Neural cell (in vitro differentiated cells): ENCODE results near the gene UBXN10. TPM values are rescaled to one million over a fixed set of nuclear protein-coding genes. Genes with fewer than 3 reads are reported as not detected.

Experiments used
- H2AFZ ChIP-seq: fragments of 200-600, 300-800 bp; sonication (generic), shearing (Covaris generic); 2 replicates; pipeline ENCODE4 v1.6.0; 2014; ENCODE audit warnings: low read depth, mild to moderate bottlenecking, antibody characterized with exemption, low read length, moderate library complexity
- H3F3A ChIP-seq: fragments of 200-600 bp; shearing (Covaris generic); 2 replicates; pipeline ENCODE4 v1.6.1; 2016; ENCODE audit warnings: mild to moderate bottlenecking, moderate library complexity, mixed read lengths, antibody characterized with exemption, low read length; ENCODE audit not compliant: insufficient read depth, poor library complexity, severe bottlenecking
- H3K27ac ChIP-seq: fragments of 200-600, 300-800 bp; sonication (generic), shearing (Covaris generic); 2 replicates; pipeline ENCODE4 v1.5.1; 2014; ENCODE audit warnings: mild to moderate bottlenecking, low read length, moderate library complexity
- H3K27me3 ChIP-seq: fragments of 300-800, 200-600 bp; sonication (generic), shearing (Covaris generic); 2 replicates; pipeline ENCODE4 v1.6.0; 2014; ENCODE audit warnings: mild to moderate bottlenecking, low read depth, low read length, moderate library complexity; ENCODE audit not compliant: insufficient read depth
- H3K36me3 ChIP-seq: fragments of 300-800, 200-600 bp; sonication (generic), shearing (Covaris generic); 2 replicates; pipeline ENCODE4 v1.5.1; 2014; ENCODE audit warnings: mild to moderate bottlenecking, antibody characterized with exemption, low read length, moderate library complexity; ENCODE audit not compliant: insufficient read depth
- H3K4me2 ChIP-seq: fragments of 300-800, 200-600 bp; sonication (generic), shearing (Covaris generic); 2 replicates; pipeline ENCODE4 v1.6.0; 2014; ENCODE audit warnings: mild to moderate bottlenecking, low read length
- H3K4me3 ChIP-seq: fragments of 300-800, 200-600 bp; sonication (generic), shearing (Covaris generic); 2 replicates; pipeline ENCODE4 v1.5.1; 2014; ENCODE audit warnings: mild to moderate bottlenecking, low read length, moderate library complexity
- H3K79me2 ChIP-seq: fragments of 200-600 bp; shearing (Covaris generic); replicated peaks from 2 replicates; pipeline ENCODE4 v1.6.0; 2014; ENCODE audit warnings: mild to moderate bottlenecking, low read length, moderate library complexity; ENCODE audit not compliant: insufficient read depth
- H3K9ac ChIP-seq: fragments of 300-800, 200-600 bp; sonication (generic), shearing (Covaris generic); 2 replicates; pipeline ENCODE4 v1.6.1; 2016; ENCODE audit warnings: mild to moderate bottlenecking, low read length, mixed read lengths
- H3K9me2 ChIP-seq: fragments of 200-600 bp; shearing (Covaris generic); 2 replicates; pipeline ENCODE4 v1.6.1; 2016; ENCODE audit warnings: mild to moderate bottlenecking, low read length, mixed read lengths; ENCODE audit not compliant: insufficient read depth
- H3K9me3 ChIP-seq: fragments of 200-600, 300-800 bp; sonication (generic), shearing (Covaris generic); 2 replicates; pipeline ENCODE4 v1.6.1; 2016; ENCODE audit warnings: mild to moderate bottlenecking, mixed run types, low read length, moderate library complexity, mixed read lengths
- H4K20me1 ChIP-seq: fragments of 200-600 bp; shearing (Covaris generic); 2 replicates; pipeline ENCODE4 v1.6.1; 2016; ENCODE audit warnings: mild to moderate bottlenecking, mixed run types; ENCODE audit not compliant: insufficient read depth
- EP300 ChIP-seq: fragments of 450-650 bp; conservative IDR thresholded peaks from 2 replicates; pipeline ENCODE4 v1.6.1; 2014; ENCODE audit warnings: antibody characterized with exemption, mild to moderate bottlenecking, moderate library complexity; ENCODE audit not compliant: poor library complexity, severe bottlenecking
- EZH2 ChIP-seq: fragments of 200-600, 300-800 bp; shearing (Covaris generic), sonication (generic); IDR thresholded peaks from 2 replicates; pipeline ENCODE4 v1.6.1; 2014; ENCODE audit warnings: antibody characterized with exemption, low read length, borderline replicate concordance, mild to moderate bottlenecking; ENCODE audit not compliant: insufficient read depth, poor library complexity, severe bottlenecking
- MXI1 ChIP-seq: fragments of 450-650 bp; conservative IDR thresholded peaks from 2 replicates; pipeline ENCODE4 v1.6.1; 2014; ENCODE audit warnings: antibody characterized with exemption, mild to moderate bottlenecking; ENCODE audit not compliant: poor library complexity, severe bottlenecking
- POLR2AphosphoS5 ChIP-seq: IDR thresholded peaks from 2 replicates; pipeline ENCODE4 v1.6.1; 2012
- RAD21 ChIP-seq: fragments of 450-650 bp; conservative IDR thresholded peaks from 2 replicates; pipeline ENCODE4 v1.6.1; 2014; ENCODE audit warnings: antibody characterized with exemption, mild to moderate bottlenecking, moderate library complexity
- SMC3 ChIP-seq: fragments of 450-650 bp; conservative IDR thresholded peaks from 2 replicates; pipeline ENCODE4 v1.6.1; 2014; ENCODE audit warnings: antibody characterized with exemption, mild to moderate bottlenecking, moderate library complexity; ENCODE audit not compliant: poor library complexity
- TAF1 ChIP-seq: IDR thresholded peaks from 2 replicates; pipeline ENCODE4 v1.6.1; 2012; ENCODE audit warnings: low read depth
- polyA plus RNA-seq: library from polyadenylated mRNA; depleted of rRNA; stranded (reverse); fragments of >200 nt; gene quantifications from 2 replicates; pipeline ENCODE4 v1.2.3, GENCODE V29; 2014
- TF ChIP-seq, protein P1 (sequence below): fragments of 450-650 bp; IDR thresholded peaks from 2 replicates; pipeline ENCODE4 v1.5.1; 2014; ENCODE audit warnings: antibody characterized with exemption, mild to moderate bottlenecking, moderate library complexity; ENCODE audit not compliant: poor library complexity, severe bottlenecking
- TF ChIP-seq, protein P2 (sequence below): IDR thresholded peaks from 2 replicates; pipeline ENCODE4 v1.6.1; 2012; ENCODE audit warnings: borderline replicate concordance

Gene UBXN10
- polyA plus RNA-seq, 1 donor from 2014 or later, result 0.64 TPM

DNA sequence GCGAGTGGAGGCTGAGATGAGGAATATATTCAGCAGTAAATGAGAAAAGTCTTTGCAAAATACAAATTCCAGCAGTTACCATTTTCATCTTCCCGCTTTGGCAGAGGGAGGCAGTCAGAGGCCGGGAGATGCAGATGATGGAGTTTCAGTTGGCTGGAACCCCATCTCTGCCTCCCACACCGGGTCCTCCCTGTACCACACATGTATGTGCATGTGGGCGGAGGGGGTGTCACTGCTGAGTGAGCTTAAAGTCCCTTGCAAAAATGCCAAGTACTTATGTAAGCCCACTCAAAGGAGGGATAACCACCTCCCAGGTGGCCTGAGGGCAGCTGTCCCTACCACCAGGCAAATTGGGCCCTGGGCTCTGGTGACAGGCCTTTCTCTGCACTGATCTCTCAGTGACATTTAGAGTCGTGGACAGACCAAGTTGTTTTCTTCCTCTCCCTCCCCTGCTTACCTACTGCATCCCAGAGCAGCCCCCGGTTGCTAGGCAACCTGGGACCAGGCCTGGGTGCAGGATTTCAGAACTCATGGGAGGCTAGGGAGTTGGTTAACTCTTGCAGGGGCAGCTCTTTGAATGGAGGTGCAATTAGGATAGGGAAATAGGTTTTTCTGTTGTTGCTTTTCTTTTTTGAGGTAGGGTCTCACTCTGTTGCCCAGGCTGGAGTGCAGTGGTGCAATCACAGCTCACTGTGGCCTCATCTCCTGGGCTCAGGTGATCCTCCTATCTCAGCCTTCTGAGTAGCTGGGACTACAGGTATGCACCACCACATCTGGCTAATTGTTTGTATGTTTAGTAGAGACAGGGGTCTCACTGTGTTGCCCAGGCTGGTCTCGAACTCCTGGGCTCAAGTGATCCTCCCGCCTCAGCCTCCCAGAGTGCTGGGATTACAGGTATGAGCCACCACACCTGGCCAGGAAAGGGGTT, 17.1 kb upstream of the UBXN10 start:
- Histone ChIP-seq H3K27me3 (no peaks in the 10 kb centered on the region), H3K4me3 (peak overlapping the region; percentile 30), H3F3A (no peaks in the 10 kb centered on the region), H3K4me2 (no peak overlapping the region), H3K9me2 (no peaks in the 10 kb centered on the region), H4K20me1 (no peaks in the 10 kb centered on the region), H2AFZ (no peak overlapping the region), H3K79me2 (no peaks in the 10 kb centered on the region), H3K9ac (no peak overlapping the region), H3K36me3 (no peaks in the 10 kb centered on the region), H3K9me3 (no peaks in the 10 kb centered on the region), H3K27ac (no peak overlapping the region)
- TF ChIP-seq EP300, result no peak
- TF ChIP-seq, protein P1, sequence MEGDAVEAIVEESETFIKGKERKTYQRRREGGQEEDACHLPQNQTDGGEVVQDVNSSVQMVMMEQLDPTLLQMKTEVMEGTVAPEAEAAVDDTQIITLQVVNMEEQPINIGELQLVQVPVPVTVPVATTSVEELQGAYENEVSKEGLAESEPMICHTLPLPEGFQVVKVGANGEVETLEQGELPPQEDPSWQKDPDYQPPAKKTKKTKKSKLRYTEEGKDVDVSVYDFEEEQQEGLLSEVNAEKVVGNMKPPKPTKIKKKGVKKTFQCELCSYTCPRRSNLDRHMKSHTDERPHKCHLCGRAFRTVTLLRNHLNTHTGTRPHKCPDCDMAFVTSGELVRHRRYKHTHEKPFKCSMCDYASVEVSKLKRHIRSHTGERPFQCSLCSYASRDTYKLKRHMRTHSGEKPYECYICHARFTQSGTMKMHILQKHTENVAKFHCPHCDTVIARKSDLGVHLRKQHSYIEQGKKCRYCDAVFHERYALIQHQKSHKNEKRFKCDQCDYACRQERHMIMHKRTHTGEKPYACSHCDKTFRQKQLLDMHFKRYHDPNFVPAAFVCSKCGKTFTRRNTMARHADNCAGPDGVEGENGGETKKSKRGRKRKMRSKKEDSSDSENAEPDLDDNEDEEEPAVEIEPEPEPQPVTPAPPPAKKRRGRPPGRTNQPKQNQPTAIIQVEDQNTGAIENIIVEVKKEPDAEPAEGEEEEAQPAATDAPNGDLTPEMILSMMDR, result no peak
- TF ChIP-seq RAD21, result no peak
- TF ChIP-seq MXI1, result no peak
- TF ChIP-seq POLR2AphosphoS5, result no peak
- TF ChIP-seq, protein P2, sequence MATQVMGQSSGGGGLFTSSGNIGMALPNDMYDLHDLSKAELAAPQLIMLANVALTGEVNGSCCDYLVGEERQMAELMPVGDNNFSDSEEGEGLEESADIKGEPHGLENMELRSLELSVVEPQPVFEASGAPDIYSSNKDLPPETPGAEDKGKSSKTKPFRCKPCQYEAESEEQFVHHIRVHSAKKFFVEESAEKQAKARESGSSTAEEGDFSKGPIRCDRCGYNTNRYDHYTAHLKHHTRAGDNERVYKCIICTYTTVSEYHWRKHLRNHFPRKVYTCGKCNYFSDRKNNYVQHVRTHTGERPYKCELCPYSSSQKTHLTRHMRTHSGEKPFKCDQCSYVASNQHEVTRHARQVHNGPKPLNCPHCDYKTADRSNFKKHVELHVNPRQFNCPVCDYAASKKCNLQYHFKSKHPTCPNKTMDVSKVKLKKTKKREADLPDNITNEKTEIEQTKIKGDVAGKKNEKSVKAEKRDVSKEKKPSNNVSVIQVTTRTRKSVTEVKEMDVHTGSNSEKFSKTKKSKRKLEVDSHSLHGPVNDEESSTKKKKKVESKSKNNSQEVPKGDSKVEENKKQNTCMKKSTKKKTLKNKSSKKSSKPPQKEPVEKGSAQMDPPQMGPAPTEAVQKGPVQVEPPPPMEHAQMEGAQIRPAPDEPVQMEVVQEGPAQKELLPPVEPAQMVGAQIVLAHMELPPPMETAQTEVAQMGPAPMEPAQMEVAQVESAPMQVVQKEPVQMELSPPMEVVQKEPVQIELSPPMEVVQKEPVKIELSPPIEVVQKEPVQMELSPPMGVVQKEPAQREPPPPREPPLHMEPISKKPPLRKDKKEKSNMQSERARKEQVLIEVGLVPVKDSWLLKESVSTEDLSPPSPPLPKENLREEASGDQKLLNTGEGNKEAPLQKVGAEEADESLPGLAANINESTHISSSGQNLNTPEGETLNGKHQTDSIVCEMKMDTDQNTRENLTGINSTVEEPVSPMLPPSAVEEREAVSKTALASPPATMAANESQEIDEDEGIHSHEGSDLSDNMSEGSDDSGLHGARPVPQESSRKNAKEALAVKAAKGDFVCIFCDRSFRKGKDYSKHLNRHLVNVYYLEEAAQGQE, result no peak
- TF ChIP-seq SMC3, result no peak
- TF ChIP-seq TAF1, result no peak
- TF ChIP-seq EZH2, result no peak

DNA sequence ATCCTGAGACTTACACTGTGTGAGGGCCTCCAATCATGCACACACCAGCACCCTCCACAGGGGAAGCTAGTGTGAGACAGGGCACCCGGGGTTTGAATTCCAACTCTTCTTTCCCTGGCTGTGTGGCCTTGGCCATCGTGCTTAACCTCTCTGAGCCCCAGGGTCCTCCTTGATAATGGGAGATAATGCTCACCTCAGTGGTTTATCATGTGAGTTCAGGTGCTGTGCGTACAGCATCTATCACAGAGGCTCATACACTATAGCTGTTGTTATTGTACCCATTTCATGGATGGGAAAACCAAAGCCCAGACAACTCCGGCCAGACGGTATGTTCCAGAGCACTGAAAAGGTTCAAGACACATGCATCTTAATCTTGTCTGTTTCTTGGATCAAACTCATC, 16.0 kb upstream of the UBXN10 start:
- H3K79me2 ChIP-seq, result no peaks in the 10 kb centered on the region
- no peaks in the 10 kb centered on the region for H3K36me3 ChIP-seq
- H3F3A ChIP-seq, result no peaks in the 10 kb centered on the region
- H2AFZ ChIP-seq, result no peak overlapping the region
- no peaks in the 10 kb centered on the region for H3K27me3 ChIP-seq
- H3K27ac ChIP-seq, result no peak overlapping the region
- H4K20me1 ChIP-seq, result no peaks in the 10 kb centered on the region
- TF ChIP-seq MXI1, result no peak
- H3K4me2 ChIP-seq, result no peak overlapping the region
- no peak overlapping the region for H3K4me3 ChIP-seq
- no peaks in the 10 kb centered on the region for H3K9me2 ChIP-seq
- no peaks in the 10 kb centered on the region for H3K9me3 ChIP-seq
- no peak overlapping the region for H3K9ac ChIP-seq
